Left lung (tissue), 10 donors: Measurements from ENCODE around the gene SIN3A. TPM values are rescaled to one million over a fixed set of nuclear protein-coding genes. Genes with fewer than 3 reads are reported as not detected.

ENCODE experiments used
- ATAC-seq: fragments of 200-7000 bp; cut with Tn5 transposase; one replicate; pipeline ENCODE4 v1.9.1; 2020; ENCODE audit warnings: moderate library complexity
- DNase-seq, 4 donors: peaks; one replicate each; pipeline ENCODE4 v3.0.0-alpha.2; 2013 to 2020
- H3K27ac ChIP-seq, 2 donors: fragments of 200-600 bp; sonication (generic) in 1 of 2; one replicate each; pipeline versions ENCODE4 v1.5.0 to v1.8.0; 2020 to 2021
- H3K27me3 ChIP-seq, 2 donors: fragments of 200-600 bp; sonication (generic) in 1 of 2; one replicate each; pipeline versions ENCODE4 v1.5.0 to v1.8.0; 2020 to 2021
- H3K36me3 ChIP-seq, 2 donors: fragments of 200-600 bp; sonication (generic) in 1 of 2; one replicate each; pipeline versions ENCODE4 v1.5.0 to v1.8.0; 2020 to 2021
- H3K4me1 ChIP-seq, 2 donors: fragments of 200-600 bp; one replicate each; pipeline ENCODE4 v1.8.0; 2021
- H3K4me3 ChIP-seq, 2 donors: fragments of 200-600 bp; sonication (generic) in 1 of 2; one replicate each; pipeline versions ENCODE4 v1.5.0 to v1.8.0; 2020 to 2021; ENCODE audit warnings: mild to moderate bottlenecking in 1 of 2
- H3K9me3 ChIP-seq, 2 donors: fragments of 200-600 bp; sonication (generic) in 1 of 2; one replicate each; pipeline versions ENCODE4 v1.5.0 to v1.8.0; 2020 to 2021
- intact Hi-C, 2 donors: fragments of 100-400 bp; cut with DNase I; formaldehyde crosslinking; loops; one replicate each; pipeline versions ENCODE4 v1.11.2 to v1.14.2; 2022
- polyA plus RNA-seq, 6 donors: library from polyadenylated mRNA; unstranded; fragments of 120-200 nt; gene quantifications; one replicate each; pipeline ENCODE4 v1.2.1, GENCODE V29; 2013; ENCODE audit not compliant: insufficient read length in 6 of 6
- total RNA-seq, 2 donors: library from RNA; stranded (reverse); fragmentation: NEBNext Ultra II Directional; extraction: Animal tissue kit (Norgen Biotek cat#: 25700); gene quantifications; one replicate each; pipeline ENCODE4 v1.2.1, GENCODE V29; 2021
- TF ChIP-seq, protein P1 (sequence below), 2 donors: fragments of 200-600 bp; sonication (generic) in 1 of 2; IDR thresholded peaks; one replicate each; pipeline versions ENCODE4 v1.5.0 to v1.8.0; 2021; ENCODE audit warnings: antibody characterized with exemption in 2 of 2
- donor health status: DM: no; HTN: yes; CAD: no.
- donor health status: DM: no; HTN: no; CAD: no.

The SIN3A gene
- total and polyA plus RNA-seq, 8 donors, result 49.4 to 67.5 (median 62.1) TPM

DNA sequence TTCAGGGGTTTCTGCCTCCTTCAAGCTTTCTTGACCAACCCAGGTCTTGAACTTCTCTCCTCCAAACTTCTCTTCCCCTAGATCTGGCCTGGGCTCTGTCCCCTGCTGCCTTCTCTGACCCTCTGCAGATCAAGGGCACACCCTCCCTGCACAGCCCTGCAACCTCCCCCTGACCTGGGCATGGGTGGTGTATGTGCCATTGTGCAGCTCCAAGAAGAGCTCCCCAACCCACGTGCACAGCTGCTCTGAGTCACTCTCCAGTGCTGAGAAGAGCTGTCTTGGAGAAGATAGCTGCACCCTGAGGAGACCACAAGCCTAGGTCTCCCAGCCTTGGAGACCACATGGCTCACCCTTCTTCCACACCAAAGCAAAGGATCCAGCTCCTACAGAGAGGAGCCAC is 91.1 kb downstream of the SIN3A start:
- intact Hi-C loops, result no loop called here
- H3K27me3 ChIP-seq, result no peaks in the 10 kb centered on the region

GRCh38 chr15:75359537-75360250 is 91.8 kb downstream of the SIN3A start:
- DNase-seq (no peak), ATAC-seq (no peak)
- no peak overlapping the region for H3K4me3 ChIP-seq
- H3K27ac ChIP-seq, result no peak overlapping the region
- intact Hi-C loops, result no loop called here
- TF ChIP-seq, protein P1, sequence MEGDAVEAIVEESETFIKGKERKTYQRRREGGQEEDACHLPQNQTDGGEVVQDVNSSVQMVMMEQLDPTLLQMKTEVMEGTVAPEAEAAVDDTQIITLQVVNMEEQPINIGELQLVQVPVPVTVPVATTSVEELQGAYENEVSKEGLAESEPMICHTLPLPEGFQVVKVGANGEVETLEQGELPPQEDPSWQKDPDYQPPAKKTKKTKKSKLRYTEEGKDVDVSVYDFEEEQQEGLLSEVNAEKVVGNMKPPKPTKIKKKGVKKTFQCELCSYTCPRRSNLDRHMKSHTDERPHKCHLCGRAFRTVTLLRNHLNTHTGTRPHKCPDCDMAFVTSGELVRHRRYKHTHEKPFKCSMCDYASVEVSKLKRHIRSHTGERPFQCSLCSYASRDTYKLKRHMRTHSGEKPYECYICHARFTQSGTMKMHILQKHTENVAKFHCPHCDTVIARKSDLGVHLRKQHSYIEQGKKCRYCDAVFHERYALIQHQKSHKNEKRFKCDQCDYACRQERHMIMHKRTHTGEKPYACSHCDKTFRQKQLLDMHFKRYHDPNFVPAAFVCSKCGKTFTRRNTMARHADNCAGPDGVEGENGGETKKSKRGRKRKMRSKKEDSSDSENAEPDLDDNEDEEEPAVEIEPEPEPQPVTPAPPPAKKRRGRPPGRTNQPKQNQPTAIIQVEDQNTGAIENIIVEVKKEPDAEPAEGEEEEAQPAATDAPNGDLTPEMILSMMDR (IDR thresholded peaks at IDR 0.05), result no peak
- peaks cover 0 to 100% of the 10 kb centered on the region in 2 donors for H3K36me3 ChIP-seq
- H3K27me3 ChIP-seq, result no peaks in the 10 kb centered on the region
- no peaks in the 10 kb centered on the region for H3K9me3 ChIP-seq
- no peaks in the 10 kb centered on the region for H3K4me1 ChIP-seq

More for the DNA sequence above, 91.1 kb downstream of the SIN3A start:
- TF ChIP-seq, protein P1 (IDR thresholded peaks at IDR 0.05), result no peak
- Histone ChIP-seq H3K4me1 (no peaks in the 10 kb centered on the region), H3K9me3 (no peaks in the 10 kb centered on the region), H3K4me3 (no peak overlapping the region), H3K36me3 (peaks cover 0 to 100% of the 10 kb centered on the region in 2 donors), H3K27ac (no peak overlapping the region)
- DNase-seq (no peak), ATAC-seq (no peak)

- H3K36me3 ChIP-seq, result peaks cover 0 to 100% of the 10 kb centered on the region in 2 donors
- no peak for DNase-seq
- H3K4me3 ChIP-seq, result no peak overlapping the region
- no peak overlapping the region for H3K27ac ChIP-seq
- H3K27me3 ChIP-seq, result no peaks in the 10 kb centered on the region
- TF ChIP-seq, protein P1 (IDR thresholded peaks at IDR 0.05), result no peak
- intact Hi-C loops, result no loop called here
- ATAC-seq, result no peak
- no peaks in the 10 kb centered on the region for H3K9me3 ChIP-seq
- H3K4me1 ChIP-seq, result no peaks in the 10 kb centered on the region
Observed at GRCh38 chr15:75358771-75359536, 92.5 kb downstream of the SIN3A start.

DNA sequence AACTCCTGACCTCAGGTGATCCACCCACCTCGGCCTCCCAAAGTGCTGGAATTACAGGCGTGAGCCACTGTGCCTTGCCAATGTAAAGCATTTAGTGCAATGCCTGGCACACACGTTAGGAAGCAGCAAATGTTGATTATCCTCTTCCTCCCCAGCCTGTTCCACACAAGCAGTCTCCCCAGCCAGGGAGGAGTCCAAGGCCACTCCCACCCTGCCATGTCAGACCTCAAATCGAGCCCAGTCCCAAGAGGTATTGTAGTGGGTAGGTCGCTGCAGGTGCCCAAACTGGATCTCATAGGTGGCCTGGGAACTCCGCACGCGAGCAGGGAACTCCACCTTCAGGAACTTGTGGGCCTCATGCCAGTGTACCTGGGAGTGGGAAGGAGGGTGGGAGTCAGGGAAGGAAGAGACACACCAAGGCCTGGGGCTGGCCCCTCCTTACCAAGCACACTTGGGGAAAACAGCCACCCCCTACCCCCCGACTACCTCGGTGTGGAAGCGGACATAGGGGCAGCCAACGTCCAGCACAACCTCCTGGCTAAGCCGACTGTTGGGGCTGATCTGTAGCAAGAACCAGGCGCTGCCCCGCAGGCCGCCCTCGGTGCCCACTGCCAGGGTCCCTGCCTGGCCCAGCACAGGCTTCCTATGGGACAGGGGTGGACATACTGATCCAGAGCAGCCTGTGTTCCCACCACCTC is 93.4 kb downstream of the SIN3A start:
- Histone ChIP-seq H3K4me3 (no peak overlapping the region), H3K36me3 (peaks cover 0 to 93% of the 10 kb centered on the region in 2 donors), H3K4me1 (no peaks in the 10 kb centered on the region), H3K27me3 (no peaks in the 10 kb centered on the region), H3K9me3 (no peaks in the 10 kb centered on the region), H3K27ac (no peak overlapping the region)
- ATAC-seq (no peak), DNase-seq (no peak)
- TF ChIP-seq, protein P1 (IDR thresholded peaks at IDR 0.05), result no peak
- intact Hi-C loops, result no loop called here

GRCh38 chr15:75356517-75356916 is 95.0 kb downstream of the SIN3A start:
- DNase-seq (no peak), ATAC-seq (no peak)
- no peaks in the 10 kb centered on the region for H3K9me3 ChIP-seq
- H3K36me3 ChIP-seq, result peaks cover 0 to 77% of the 10 kb centered on the region in 2 donors
- H3K4me3 ChIP-seq, result no peak overlapping the region
- H3K27ac ChIP-seq, result no peak overlapping the region
- intact Hi-C loops, result no loop called here
- TF ChIP-seq, protein P1 (IDR thresholded peaks at IDR 0.05), result no peak
- no peaks in the 10 kb centered on the region for H3K27me3 ChIP-seq
- no peaks in the 10 kb centered on the region for H3K4me1 ChIP-seq
